Activated CD8-positive, alpha-beta T cell treated with anti-CD3 and anti-CD28 coated beads, Interleukin-2, amount 10 ng/mL, durations not matched to agents 7 days and 5 days (primary cell): ENCODE measurements around the gene G2E3. TPM values are rescaled to one million over a fixed set of nuclear protein-coding genes. Genes with fewer than 3 reads are reported as not detected.
"Not testable (repeated sequence)": the region's sequence is repeated elsewhere in the genome, so short reads cannot be mapped to it uniquely, and the experiment has no call there.

Experiments
- ATAC-seq: fragments of 150-1000 bp; cut with Tn5 transposase; one replicate; pipeline ENCODE4 v1.10.0; 2021; ENCODE audit warnings: moderate library complexity
- CTCF ChIA-PET: fragments of 350-600 bp; sonication (Branson Sonifier 250); formaldehyde crosslinking; loops from one replicate; lab custom pipeline; 2021; ENCODE audit warnings: antibody characterized with exemption; lab: Charles Lee
- POLR2A ChIA-PET: fragments of 350-600 bp; sonication (Branson Sonifier 250); formaldehyde crosslinking; loops from one replicate; lab custom pipeline; 2021; ENCODE audit warnings: antibody characterized with exemption; lab: Charles Lee
- DNase-seq: peaks from one replicate; pipeline ENCODE4 v3.0.0-alpha.2; 2020
- H3K27ac Mint-ChIP-seq: one replicate; pipeline ENCODE4 v1.8.0; 2021; ENCODE audit warnings: mild to moderate bottlenecking, mixed read lengths
- H3K27me3 Mint-ChIP-seq: one replicate; pipeline ENCODE4 v1.8.0; 2021; ENCODE audit warnings: low read depth, mixed read lengths
- H3K36me3 Mint-ChIP-seq: one replicate; pipeline ENCODE4 v1.8.0; 2021; ENCODE audit warnings: low read depth, mixed read lengths
- H3K4me1 Mint-ChIP-seq: one replicate; pipeline ENCODE4 v1.8.0; 2021; ENCODE audit warnings: low read depth, mixed read lengths
- H3K4me3 Mint-ChIP-seq: one replicate; pipeline ENCODE4 v1.8.0; 2021; ENCODE audit warnings: mild to moderate bottlenecking, mixed read lengths
- H3K9me3 Mint-ChIP-seq: one replicate; pipeline ENCODE4 v1.8.0; 2022; ENCODE audit warnings: mixed read lengths; ENCODE audit not compliant: insufficient read depth
- total RNA-seq, 2 experiments: library from RNA; stranded (reverse); gene quantifications; one replicate each; pipeline ENCODE4 v1.2.3, GENCODE V29; 2021

The G2E3 gene
- total RNA-seq, 2 experiments from 2014 or later = 38.9 to 46.6 TPM

DNA sequence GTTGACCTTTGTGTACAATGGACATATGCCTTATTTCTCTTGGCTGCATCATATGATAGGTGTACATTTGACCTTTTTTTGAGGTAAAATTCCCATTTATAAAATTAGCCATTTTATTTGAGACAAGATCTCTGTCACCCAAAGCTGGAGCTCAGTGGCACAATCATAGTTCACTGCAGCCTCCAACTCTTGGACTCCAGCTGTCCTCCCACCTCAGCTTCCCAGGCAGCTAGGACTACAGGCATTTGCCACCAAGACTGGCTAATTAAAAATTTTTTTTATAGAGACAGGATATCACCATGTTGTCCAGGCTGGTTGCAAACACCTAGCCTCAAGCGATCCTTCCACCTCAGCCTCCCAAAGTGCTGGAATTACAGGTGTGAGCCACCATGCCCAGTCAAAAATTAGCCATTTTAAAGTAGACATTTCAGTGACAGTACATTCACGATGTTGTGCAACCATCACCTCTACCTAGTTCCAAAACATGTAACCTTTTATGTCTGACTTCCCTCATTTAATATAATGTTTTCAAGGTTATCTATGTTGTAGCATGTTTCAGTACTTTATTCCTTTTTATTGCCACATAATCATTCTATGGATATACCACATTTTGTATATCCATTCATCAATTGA is 5.4 kb downstream of the G2E3 start:
- CTCF ChIA-PET = no interaction called here
- peaks cover 58% of the 10 kb centered on the region for H3K36me3 Mint-ChIP-seq
- no peak overlapping the region for H3K4me3 Mint-ChIP-seq
- POLR2A ChIA-PET = no interaction called here
- ATAC-seq = no peak
- no peak overlapping the region for H3K27ac Mint-ChIP-seq
- DNase-seq = no peak
- H3K4me1 Mint-ChIP-seq = peaks cover 39% of the 10 kb centered on the region
- no peaks in the 10 kb centered on the region for H3K27me3 Mint-ChIP-seq
- no peaks in the 10 kb centered on the region for H3K9me3 Mint-ChIP-seq

DNA sequence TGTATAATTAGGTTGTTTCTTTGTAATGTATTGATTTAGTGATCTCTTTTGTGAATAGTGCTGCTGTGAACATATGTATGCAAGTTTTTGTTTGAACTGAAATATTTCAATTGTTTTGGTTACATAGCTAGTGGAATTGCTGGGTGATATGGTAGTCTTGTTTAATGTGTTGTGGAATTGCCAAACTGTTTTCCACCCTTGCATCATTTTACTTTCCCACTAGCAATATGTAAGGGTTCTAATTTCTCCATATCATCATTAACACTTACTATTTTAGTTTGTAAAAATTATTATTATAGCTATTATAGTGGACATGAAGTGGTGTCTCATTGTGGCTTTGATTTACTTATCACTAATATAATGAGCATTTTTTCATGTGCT is 5.9 kb downstream of the G2E3 start:
- Mint-ChIP-seq H3K36me3 (peaks cover 53% of the 10 kb centered on the region), H3K27ac (no peak overlapping the region), H3K4me1 (peaks cover 40% of the 10 kb centered on the region), H3K27me3 (no peaks in the 10 kb centered on the region), H3K9me3 (no peaks in the 10 kb centered on the region), H3K4me3 (no peak overlapping the region)
- ChIA-PET CTCF (no interaction called here), POLR2A (interaction anchor here (0.7 kb wide), 1 partner anchor 39 kb away, joined by 3 read pairs; no protein-coding TSS in a partner anchor)
- DNase-seq (no peak), ATAC-seq (no peak)

DNA sequence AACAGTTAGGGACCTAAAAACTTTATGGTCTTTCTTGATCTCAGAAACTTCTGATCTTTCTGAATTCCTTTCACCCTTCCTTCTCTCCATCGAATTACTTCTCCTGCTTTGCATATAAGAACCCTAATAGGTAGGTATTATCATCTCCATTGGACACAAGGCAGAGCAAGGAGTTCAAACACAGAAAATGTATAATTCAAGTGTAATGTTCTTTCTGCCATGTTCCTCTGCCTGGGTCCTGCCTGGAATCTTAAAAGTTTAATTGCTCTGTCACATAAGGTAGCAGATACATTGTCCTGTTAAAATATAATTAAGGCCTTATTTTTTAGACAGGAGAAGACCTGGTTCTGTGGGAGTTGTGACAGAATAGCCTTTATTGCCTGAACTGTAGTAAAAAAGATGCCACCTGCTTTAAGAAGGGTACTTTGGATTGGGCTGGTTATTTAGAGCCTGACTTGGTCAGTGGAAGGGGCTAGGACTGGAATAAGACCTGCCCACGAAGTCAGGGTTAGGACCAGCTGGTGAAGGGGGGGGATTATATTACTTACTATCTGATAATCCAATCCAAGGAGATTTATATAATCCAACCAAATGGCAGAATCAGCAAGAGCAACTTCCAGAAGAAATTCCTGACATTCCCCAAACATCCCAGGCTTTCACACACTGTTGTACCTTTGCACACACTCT is 10.4 kb downstream of the G2E3 start:
- H3K36me3 Mint-ChIP-seq = peaks cover 30% of the 10 kb centered on the region
- no peak overlapping the region for H3K27ac Mint-ChIP-seq
- ATAC-seq (no peak), DNase-seq (no peak)
- CTCF ChIA-PET = no interaction called here
- peaks cover 44% of the 10 kb centered on the region for H3K4me1 Mint-ChIP-seq
- H3K9me3 Mint-ChIP-seq = no peaks in the 10 kb centered on the region
- POLR2A ChIA-PET = no interaction called here
- H3K4me3 Mint-ChIP-seq = no peak overlapping the region
- no peaks in the 10 kb centered on the region for H3K27me3 Mint-ChIP-seq

DNA sequence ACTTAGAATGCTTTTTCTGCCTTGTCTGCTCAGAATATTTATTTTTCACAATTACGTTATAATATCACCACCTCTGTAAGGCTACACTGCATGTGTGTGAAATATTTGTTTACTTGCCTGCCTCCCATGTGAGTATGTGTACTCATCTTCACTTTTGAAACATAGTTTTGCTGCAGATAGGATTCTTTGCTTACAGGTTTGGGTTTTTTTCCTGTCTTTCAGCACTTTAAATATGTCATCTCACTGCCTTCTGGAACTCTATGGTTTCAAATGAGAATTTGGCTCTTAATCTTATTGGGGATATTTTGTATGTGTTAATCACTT is 10.9 kb downstream of the G2E3 start:
- CTCF ChIA-PET = no interaction called here
- peaks cover 41% of the 10 kb centered on the region for H3K4me1 Mint-ChIP-seq

DNA sequence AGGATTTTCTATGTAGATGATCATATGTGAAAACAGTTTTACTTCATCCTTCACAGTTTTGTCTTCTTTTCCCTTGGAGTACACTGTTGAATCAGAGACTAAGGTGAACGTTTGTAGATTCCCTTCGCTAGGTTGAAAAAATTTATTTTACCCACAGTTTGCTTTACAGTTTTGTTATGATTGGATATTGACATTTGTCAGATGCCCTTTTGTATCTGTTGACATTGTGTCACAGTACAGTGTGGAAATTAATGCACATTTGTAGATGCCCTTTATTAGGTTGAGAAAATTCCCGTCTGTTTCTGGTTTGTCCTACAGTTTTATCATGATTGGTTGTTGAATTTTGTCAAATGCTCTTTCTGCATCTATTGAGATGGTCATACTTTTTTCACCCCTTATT is 13.3 kb downstream of the G2E3 start:
- Mint-ChIP-seq H3K4me3 (no peak overlapping the region), H3K27me3 (no peaks in the 10 kb centered on the region), H3K9me3 (no peaks in the 10 kb centered on the region), H3K4me1 (peaks cover 35% of the 10 kb centered on the region), H3K36me3 (peaks cover 26% of the 10 kb centered on the region), H3K27ac (no peak overlapping the region)
- no peak for ATAC-seq
- CTCF ChIA-PET = no interaction called here
- DNase-seq = no peak
- POLR2A ChIA-PET = no interaction called here

More for the DNA sequence above, 10.9 kb downstream of the G2E3 start:
- no peak overlapping the region for H3K4me3 Mint-ChIP-seq
- H3K27me3 Mint-ChIP-seq = no peaks in the 10 kb centered on the region
- no peak for ATAC-seq
- no peak overlapping the region for H3K27ac Mint-ChIP-seq
- H3K9me3 Mint-ChIP-seq = no peaks in the 10 kb centered on the region
- POLR2A ChIA-PET = interaction anchor here (1.0 kb wide), 1 partner anchor 13 kb away, joined by 5 read pairs; no protein-coding TSS in a partner anchor
- DNase-seq = no peak
- peaks cover 30% of the 10 kb centered on the region for H3K36me3 Mint-ChIP-seq

DNA sequence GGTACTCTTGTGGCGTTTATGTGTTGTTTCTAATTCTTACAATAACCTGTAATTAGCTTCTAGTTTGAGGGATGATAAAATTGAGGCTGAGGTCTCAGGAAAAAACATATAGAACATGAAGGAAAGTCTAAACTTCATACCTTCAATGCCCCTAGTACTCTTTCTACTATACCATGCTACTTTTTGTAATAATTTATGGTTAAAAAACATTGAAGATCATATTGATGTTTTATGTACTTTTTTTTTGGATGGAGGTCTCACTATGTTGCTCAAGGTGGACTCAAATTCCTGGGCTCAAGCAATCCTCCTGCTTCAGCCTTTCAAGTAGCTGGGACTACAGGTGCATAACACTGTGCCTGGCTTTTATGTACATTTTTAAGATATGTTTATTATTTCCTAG is 13.8 kb downstream of the G2E3 start:
- Mint-ChIP-seq H3K27ac (no peak overlapping the region), H3K36me3 (peaks cover 26% of the 10 kb centered on the region), H3K9me3 (no peaks in the 10 kb centered on the region), H3K4me1 (peaks cover 37% of the 10 kb centered on the region), H3K4me3 (no peak overlapping the region), H3K27me3 (no peaks in the 10 kb centered on the region)
- CTCF ChIA-PET = no interaction called here
- DNase-seq (no peak), ATAC-seq (no peak)
- POLR2A ChIA-PET = no interaction called here

DNA sequence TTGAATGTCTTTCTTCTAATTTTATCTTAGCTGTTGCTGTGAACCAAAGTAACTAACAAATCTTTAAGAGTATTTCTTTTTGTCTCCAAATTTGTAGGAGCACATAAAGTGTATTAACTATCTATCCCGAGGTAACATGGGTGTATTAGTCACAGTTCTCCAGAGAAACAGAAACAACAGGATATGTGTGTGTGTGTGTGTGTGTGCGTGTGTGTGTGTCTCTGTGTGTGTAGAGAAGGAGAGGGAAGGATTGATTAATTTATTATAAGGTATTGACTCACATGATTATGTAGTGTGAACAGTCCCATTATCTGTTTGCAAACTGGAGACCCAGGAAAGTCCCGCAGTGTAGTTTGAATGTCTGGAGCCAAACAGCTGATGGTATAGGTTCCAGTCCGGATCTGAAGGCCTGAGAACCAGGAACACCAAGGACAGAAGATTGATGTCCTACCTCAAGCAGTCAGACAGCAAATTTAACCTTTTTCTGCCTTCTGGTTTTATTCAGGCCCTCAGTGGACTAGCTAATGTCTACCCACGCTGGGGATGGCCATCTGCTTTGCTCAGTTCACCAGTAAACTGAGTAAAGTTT is 14.4 kb downstream of the G2E3 start:
- Mint-ChIP-seq H3K4me3 (no peak overlapping the region), H3K27ac (no peak overlapping the region), H3K36me3 (peaks cover 28% of the 10 kb centered on the region), H3K27me3 (no peaks in the 10 kb centered on the region), H3K4me1 (peaks cover 33% of the 10 kb centered on the region), H3K9me3 (no peaks in the 10 kb centered on the region)
- DNase-seq = no peak
- POLR2A ChIA-PET = no interaction called here
- no peak for ATAC-seq
- CTCF ChIA-PET = no interaction called here

DNA sequence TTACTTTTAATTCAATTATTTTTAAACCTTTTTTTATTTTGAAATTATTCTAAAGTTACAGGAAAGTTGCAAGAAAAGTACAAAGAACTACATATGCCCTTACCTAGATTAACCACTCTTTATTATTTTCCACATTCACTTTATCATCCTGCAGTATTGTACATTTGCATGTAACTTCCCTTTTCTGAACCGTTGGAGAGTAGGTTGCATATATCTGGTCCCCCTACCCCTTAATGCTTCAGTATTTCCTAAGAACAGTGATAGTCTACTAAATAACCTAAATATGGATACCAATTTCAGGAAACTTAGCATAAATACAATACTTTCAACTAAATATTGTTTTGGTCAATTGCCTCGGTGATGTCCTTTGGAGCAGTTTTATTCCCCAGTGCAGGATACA is 15.0 kb downstream of the G2E3 start:
- peaks cover 32% of the 10 kb centered on the region for H3K36me3 Mint-ChIP-seq
- H3K27me3 Mint-ChIP-seq = no peaks in the 10 kb centered on the region
- no peaks in the 10 kb centered on the region for H3K9me3 Mint-ChIP-seq
- H3K27ac Mint-ChIP-seq = no peak overlapping the region
- ChIA-PET POLR2A (no interaction called here), CTCF (no interaction called here)
- DNase-seq (no peak), ATAC-seq (no peak)
- H3K4me1 Mint-ChIP-seq = peaks cover 36% of the 10 kb centered on the region
- no peak overlapping the region for H3K4me3 Mint-ChIP-seq

DNA sequence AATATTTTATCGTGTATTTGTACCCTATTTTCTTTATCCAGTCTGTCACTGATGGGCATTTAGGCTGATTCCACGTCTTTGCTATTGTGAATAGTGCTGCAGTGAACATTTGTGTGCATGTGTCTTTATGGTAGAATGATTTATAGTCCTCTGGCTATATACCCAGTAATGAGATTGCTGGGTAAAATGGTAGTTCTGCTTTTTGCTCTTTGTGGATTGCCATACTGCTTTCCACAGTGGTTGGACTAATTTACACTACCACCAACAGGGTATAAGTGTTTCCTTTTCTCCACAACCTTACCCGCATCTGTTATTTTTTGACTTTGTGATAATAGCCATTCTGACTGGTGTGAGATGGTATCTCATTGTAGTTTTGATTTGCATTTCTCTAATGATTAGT is 15.8 kb downstream of the G2E3 start:
- POLR2A ChIA-PET, ATAC-seq, H3K9me3 Mint-ChIP-seq, DNase-seq, H3K27me3 Mint-ChIP-seq, CTCF ChIA-PET, H3K4me3 Mint-ChIP-seq, H3K27ac Mint-ChIP-seq: not testable (repeated sequence)
- Mint-ChIP-seq H3K36me3 (peaks cover 33% of the 10 kb centered on the region), H3K4me1 (peaks cover 33% of the 10 kb centered on the region)

DNA sequence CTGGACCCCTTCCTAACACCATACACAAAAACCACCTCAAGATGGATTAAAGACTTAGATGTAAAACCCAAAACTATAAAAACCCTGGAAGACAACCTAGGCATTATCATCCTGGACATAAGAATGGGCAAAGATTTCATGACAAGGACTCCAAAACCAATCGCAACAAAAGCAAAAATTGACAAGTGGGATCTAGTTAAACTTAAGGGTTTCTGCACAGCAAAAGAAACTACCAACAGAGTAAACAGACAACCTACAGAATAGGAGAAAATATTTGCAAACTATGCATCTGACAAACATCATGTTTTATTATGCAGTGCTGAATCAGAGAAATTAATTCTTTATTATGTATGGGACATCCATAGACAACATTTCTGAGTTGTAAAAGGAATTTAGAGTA is 17.4 kb downstream of the G2E3 start:
- ATAC-seq, H3K27me3 Mint-ChIP-seq, POLR2A ChIA-PET, DNase-seq, CTCF ChIA-PET, H3K9me3 Mint-ChIP-seq, H3K4me3 Mint-ChIP-seq, H3K27ac Mint-ChIP-seq: not testable (repeated sequence)
- peaks cover 18% of the 10 kb centered on the region for H3K4me1 Mint-ChIP-seq
- peaks cover 33% of the 10 kb centered on the region for H3K36me3 Mint-ChIP-seq

DNA sequence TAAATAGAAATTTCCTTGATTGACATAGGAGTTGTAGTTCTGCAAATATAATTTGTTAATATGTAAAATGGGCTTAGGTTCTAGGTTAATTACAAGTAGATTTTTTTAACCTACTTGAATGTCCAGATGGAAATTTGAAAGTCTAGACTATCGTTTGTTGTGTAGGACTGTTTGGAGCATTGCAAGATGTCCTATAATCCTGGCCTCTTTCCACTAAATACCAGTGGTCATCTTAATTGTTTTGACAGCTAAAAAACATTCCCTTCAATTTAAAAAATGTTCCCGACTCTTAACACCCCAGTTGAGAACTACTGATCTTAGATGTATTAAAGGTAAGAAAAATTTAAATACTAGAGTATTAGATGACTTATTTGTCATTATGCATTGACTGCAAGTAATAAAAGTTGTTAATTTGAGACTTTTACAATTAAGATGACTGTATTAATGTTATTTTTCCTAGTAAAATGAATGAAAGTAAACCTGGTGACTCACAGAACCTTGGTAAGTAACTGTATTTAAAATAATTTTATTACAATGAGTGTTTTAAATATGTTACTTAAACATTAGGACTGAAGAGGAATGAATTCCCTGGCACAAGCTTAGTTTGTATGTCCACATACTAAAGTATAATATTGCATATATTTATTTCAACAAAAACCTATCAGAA is 21.8 kb downstream of the G2E3 start:
- H3K36me3 Mint-ChIP-seq = peaks cover 55% of the 10 kb centered on the region
- ATAC-seq = no peak

DNA sequence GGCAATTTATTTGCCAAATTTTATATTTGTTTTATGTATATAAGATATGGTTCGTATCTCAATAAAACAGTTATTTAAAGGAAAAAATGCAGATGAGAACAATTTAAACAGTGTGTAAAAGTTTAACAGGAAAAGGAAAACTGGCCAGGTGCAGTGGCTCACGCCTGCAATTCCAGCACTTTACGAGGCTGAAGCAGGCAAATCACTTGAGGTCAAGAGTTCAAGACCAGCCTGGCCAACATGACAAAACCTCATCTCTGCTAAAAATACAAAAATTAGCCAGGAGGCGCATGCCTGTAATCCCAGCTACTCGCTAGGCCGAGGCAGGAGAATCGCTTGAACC is 22.3 kb downstream of the G2E3 start:
- ATAC-seq (no peak), DNase-seq (no peak)
- H3K9me3 Mint-ChIP-seq = peaks cover 11% of the 10 kb centered on the region
- no peaks in the 10 kb centered on the region for H3K27me3 Mint-ChIP-seq
- H3K4me1 Mint-ChIP-seq = peaks cover 11% of the 10 kb centered on the region
- H3K36me3 Mint-ChIP-seq = peaks cover 55% of the 10 kb centered on the region
- no peak overlapping the region for H3K4me3 Mint-ChIP-seq
- H3K27ac Mint-ChIP-seq = no peak overlapping the region
- ChIA-PET CTCF (no interaction called here), POLR2A (no interaction called here)

More for the DNA sequence above, 21.8 kb downstream of the G2E3 start:
- no peaks in the 10 kb centered on the region for H3K27me3 Mint-ChIP-seq
- CTCF ChIA-PET = no interaction called here
- no peak overlapping the region for H3K27ac Mint-ChIP-seq
- H3K4me1 Mint-ChIP-seq = peaks cover 7% of the 10 kb centered on the region
- POLR2A ChIA-PET = no interaction called here
- no peak overlapping the region for H3K4me3 Mint-ChIP-seq
- DNase-seq = no peak
- peaks cover 11% of the 10 kb centered on the region for H3K9me3 Mint-ChIP-seq
